GM23338 (cell line): Measurements from ENCODE around the gene MBNL1. TPM values are rescaled to one million over a fixed set of nuclear protein-coding genes. Genes with fewer than 3 reads are reported as not detected.

Experiments
- ATAC-seq: fragments of 200-7000 bp; cut with Tn5 transposase; 3 replicates; pipeline ENCODE4 v1.9.1; 2020
- DNase-seq: peaks from one replicate; pipeline ENCODE4 v3.0.0-alpha.2; 2015; ENCODE audit warnings: low spot score
- H2AFZ ChIP-seq: fragments of 200-600 bp; sonication (generic); 2 replicates; pipeline ENCODE4 v1.8.0; 2016; ENCODE audit warnings: antibody characterized with exemption, mild to moderate bottlenecking, moderate library complexity
- H3F3A ChIP-seq: fragments of 200-600 bp; sonication (generic); replicated peaks from 2 replicates; pipeline ENCODE4 v1.8.0; 2017; ENCODE audit warnings: antibody characterized with exemption, mixed run types, low read depth
- H3K27ac ChIP-seq: fragments of 200-600 bp; sonication (generic); 2 replicates; pipeline ENCODE4 v1.6.1; 2016; ENCODE audit warnings: low read depth
- H3K27me3 ChIP-seq: fragments of 200-600 bp; sonication (generic); 2 replicates; pipeline ENCODE4 v1.8.0; 2016; ENCODE audit warnings: mild to moderate bottlenecking, mixed run types, moderate library complexity; ENCODE audit not compliant: insufficient read depth
- H3K36me3 ChIP-seq: fragments of 200-600 bp; sonication (generic); 2 replicates; pipeline ENCODE4 v1.8.0; 2016; ENCODE audit warnings: mild to moderate bottlenecking; ENCODE audit not compliant: insufficient read depth
- H3K4me1 ChIP-seq: fragments of 200-600 bp; sonication (generic); 2 replicates; pipeline ENCODE4 v1.8.0; 2016; ENCODE audit warnings: mild to moderate bottlenecking, moderate library complexity; ENCODE audit not compliant: insufficient read depth
- H3K4me2 ChIP-seq: fragments of 200-600 bp; sonication (generic); 2 replicates; pipeline ENCODE4 v1.7.1; 2017; ENCODE audit warnings: mixed run types
- H3K4me3 ChIP-seq: fragments of 200-600 bp; sonication (generic); 2 replicates; pipeline ENCODE4 v1.6.1; 2016; ENCODE audit warnings: mixed run types
- H3K79me2 ChIP-seq: fragments of 200-600 bp; sonication (generic); replicated peaks from 2 replicates; pipeline ENCODE4 v1.8.0; 2017; ENCODE audit warnings: mild to moderate bottlenecking; ENCODE audit not compliant: insufficient read depth
- H3K9me2 ChIP-seq: fragments of 200-600 bp; sonication (generic); 2 replicates; pipeline ENCODE4 v1.8.0; 2017; ENCODE audit not compliant: insufficient read depth
- H4K20me1 ChIP-seq: fragments of 200-600 bp; sonication (generic); replicated peaks from 2 replicates; pipeline ENCODE4 v1.8.0; 2017; ENCODE audit warnings: mild to moderate bottlenecking; ENCODE audit not compliant: insufficient read depth
- H3K27ac Mint-ChIP-seq: 2 replicates; pipeline ENCODE4 v1.8.0; 2020; ENCODE audit warnings: inconsistent platforms, mild to moderate bottlenecking, moderate library complexity, mixed read lengths
- H3K27me3 Mint-ChIP-seq: 3 replicates; pipeline ENCODE4 v1.8.0; 2022; ENCODE audit warnings: low read depth, mild to moderate bottlenecking, moderate library complexity, mixed read lengths, inconsistent platforms; ENCODE audit not compliant: insufficient read depth, poor library complexity
- H3K36me3 Mint-ChIP-seq: 3 replicates; pipeline ENCODE4 v1.8.0; 2021; ENCODE audit warnings: low read depth, mild to moderate bottlenecking, inconsistent platforms, moderate library complexity, mixed read lengths
- H3K4me1 Mint-ChIP-seq: 3 replicates; pipeline ENCODE4 v1.8.0; 2020; ENCODE audit warnings: mild to moderate bottlenecking, inconsistent platforms, mixed read lengths
- H3K4me3 Mint-ChIP-seq: 3 replicates; pipeline ENCODE4 v1.8.0; 2021; ENCODE audit warnings: moderate library complexity, mild to moderate bottlenecking, inconsistent platforms, mixed read lengths
- H3K9me3 Mint-ChIP-seq: 3 replicates; pipeline ENCODE4 v1.8.0; 2020; ENCODE audit warnings: moderate library complexity, mild to moderate bottlenecking, inconsistent platforms, mixed read lengths
- CREB1 ChIP-seq: fragments of 250-450 bp; sonication (Bioruptor Pico); IDR thresholded peaks from 2 replicates; pipeline ENCODE4 v1.5.0; 2020; ENCODE audit warnings: low read depth, mild to moderate bottlenecking, moderate library complexity
- NANOG ChIP-seq: IDR thresholded peaks from 2 replicates; pipeline ENCODE4 v1.6.1; 2016; ENCODE audit warnings: antibody characterized with exemption, borderline replicate concordance
- polyA plus RNA-seq: library from polyadenylated mRNA; unstranded; fragments of >200 nt; fragmentation: Nextera tagmentation; extraction: Ambion mirVana; gene quantifications from 2 replicates; pipeline ENCODE4 v1.2.1, GENCODE V29; 2016
- total RNA-seq: library from RNA; depleted of rRNA; stranded (reverse); fragments of >200 nt; shearing (Covaris generic); gene quantifications from 2 replicates; pipeline ENCODE4 v1.2.3, GENCODE V29; 2014
- TF ChIP-seq, protein P1 (sequence below): fragments of 250-450 bp; sonication (Bioruptor Pico); IDR thresholded peaks from 2 replicates; pipeline ENCODE4 v1.5.0; 2020; ENCODE audit warnings: mild to moderate bottlenecking, moderate library complexity

The MBNL1 gene
- total and polyA plus RNA-seq, 2 experiments from 2014 or later, result 9.4 to 23.2 TPM

DNA sequence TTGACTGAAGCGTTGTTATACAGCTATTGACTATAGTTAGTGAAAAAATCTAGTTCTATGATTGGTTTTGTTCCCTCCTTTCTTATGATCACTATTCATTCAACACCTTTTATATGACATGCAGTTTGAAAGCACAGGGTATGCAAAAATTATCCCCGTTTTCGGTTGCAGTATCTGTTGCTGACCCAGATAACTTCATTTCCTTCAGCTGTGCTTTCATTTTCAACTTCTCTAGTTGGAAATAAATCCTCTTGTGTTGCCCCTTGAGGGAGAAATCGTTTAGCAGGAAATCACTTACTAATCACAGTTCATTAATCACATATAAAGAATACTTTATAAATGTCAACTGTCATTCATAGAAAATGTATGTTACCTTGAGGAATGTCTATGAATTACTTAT, 55.1 kb downstream of the MBNL1 start:
- Histone ChIP-seq H3K79me2 (peaks cover 72% of the 10 kb centered on the region), H3F3A (no peaks in the 10 kb centered on the region), H3K27me3 (no peaks in the 10 kb centered on the region), H3K27ac (no peak overlapping the region), H3K9me2 (no peaks in the 10 kb centered on the region), H3K4me2 (no peak overlapping the region), H3K36me3 (no peaks in the 10 kb centered on the region), H3K4me1 (peaks cover 18% of the 10 kb centered on the region), H2AFZ (no peak overlapping the region), H3K4me3 (no peak overlapping the region), H4K20me1 (no peaks in the 10 kb centered on the region; the same call in 1 of the 2 replicates)
- DNase-seq (no peak), ATAC-seq (no peak)
- Mint-ChIP-seq H3K27ac (no peak overlapping the region), H3K36me3 (peaks cover 8% of the 10 kb centered on the region; the same call in 2 of the 3 replicates), H3K4me3 (no peak overlapping the region), H3K4me1 (peaks cover 20% of the 10 kb centered on the region), H3K9me3 (peaks cover 4% of the 10 kb centered on the region; the same call in 1 of the 3 replicates), H3K27me3 (peaks cover 4% of the 10 kb centered on the region)
- TF ChIP-seq NANOG (no peak), CREB1 (no peak)

- no peak overlapping the region for H3K27ac Mint-ChIP-seq
- Histone ChIP-seq H3K4me2 (no peak overlapping the region), H3K27ac (no peak overlapping the region), H3K9me2 (no peaks in the 10 kb centered on the region), H3K4me1 (0 out of 2 replicates have a peak, but pooled peaks cover 15% of the 10 kb centered on the region), H3K4me3 (no peak overlapping the region), H4K20me1 (no peaks in the 10 kb centered on the region; the same call in 1 of the 2 replicates), H3K36me3 (no peaks in the 10 kb centered on the region), H3K79me2 (peaks cover 73% of the 10 kb centered on the region), H3K27me3 (no peaks in the 10 kb centered on the region), H3F3A (no peaks in the 10 kb centered on the region), H2AFZ (no peak overlapping the region)
- H3K9me3 Mint-ChIP-seq, result peaks cover 4% of the 10 kb centered on the region; the same call in 1 of the 3 replicates
- peaks cover 17% of the 10 kb centered on the region for H3K4me1 Mint-ChIP-seq
- TF ChIP-seq, protein P1, sequence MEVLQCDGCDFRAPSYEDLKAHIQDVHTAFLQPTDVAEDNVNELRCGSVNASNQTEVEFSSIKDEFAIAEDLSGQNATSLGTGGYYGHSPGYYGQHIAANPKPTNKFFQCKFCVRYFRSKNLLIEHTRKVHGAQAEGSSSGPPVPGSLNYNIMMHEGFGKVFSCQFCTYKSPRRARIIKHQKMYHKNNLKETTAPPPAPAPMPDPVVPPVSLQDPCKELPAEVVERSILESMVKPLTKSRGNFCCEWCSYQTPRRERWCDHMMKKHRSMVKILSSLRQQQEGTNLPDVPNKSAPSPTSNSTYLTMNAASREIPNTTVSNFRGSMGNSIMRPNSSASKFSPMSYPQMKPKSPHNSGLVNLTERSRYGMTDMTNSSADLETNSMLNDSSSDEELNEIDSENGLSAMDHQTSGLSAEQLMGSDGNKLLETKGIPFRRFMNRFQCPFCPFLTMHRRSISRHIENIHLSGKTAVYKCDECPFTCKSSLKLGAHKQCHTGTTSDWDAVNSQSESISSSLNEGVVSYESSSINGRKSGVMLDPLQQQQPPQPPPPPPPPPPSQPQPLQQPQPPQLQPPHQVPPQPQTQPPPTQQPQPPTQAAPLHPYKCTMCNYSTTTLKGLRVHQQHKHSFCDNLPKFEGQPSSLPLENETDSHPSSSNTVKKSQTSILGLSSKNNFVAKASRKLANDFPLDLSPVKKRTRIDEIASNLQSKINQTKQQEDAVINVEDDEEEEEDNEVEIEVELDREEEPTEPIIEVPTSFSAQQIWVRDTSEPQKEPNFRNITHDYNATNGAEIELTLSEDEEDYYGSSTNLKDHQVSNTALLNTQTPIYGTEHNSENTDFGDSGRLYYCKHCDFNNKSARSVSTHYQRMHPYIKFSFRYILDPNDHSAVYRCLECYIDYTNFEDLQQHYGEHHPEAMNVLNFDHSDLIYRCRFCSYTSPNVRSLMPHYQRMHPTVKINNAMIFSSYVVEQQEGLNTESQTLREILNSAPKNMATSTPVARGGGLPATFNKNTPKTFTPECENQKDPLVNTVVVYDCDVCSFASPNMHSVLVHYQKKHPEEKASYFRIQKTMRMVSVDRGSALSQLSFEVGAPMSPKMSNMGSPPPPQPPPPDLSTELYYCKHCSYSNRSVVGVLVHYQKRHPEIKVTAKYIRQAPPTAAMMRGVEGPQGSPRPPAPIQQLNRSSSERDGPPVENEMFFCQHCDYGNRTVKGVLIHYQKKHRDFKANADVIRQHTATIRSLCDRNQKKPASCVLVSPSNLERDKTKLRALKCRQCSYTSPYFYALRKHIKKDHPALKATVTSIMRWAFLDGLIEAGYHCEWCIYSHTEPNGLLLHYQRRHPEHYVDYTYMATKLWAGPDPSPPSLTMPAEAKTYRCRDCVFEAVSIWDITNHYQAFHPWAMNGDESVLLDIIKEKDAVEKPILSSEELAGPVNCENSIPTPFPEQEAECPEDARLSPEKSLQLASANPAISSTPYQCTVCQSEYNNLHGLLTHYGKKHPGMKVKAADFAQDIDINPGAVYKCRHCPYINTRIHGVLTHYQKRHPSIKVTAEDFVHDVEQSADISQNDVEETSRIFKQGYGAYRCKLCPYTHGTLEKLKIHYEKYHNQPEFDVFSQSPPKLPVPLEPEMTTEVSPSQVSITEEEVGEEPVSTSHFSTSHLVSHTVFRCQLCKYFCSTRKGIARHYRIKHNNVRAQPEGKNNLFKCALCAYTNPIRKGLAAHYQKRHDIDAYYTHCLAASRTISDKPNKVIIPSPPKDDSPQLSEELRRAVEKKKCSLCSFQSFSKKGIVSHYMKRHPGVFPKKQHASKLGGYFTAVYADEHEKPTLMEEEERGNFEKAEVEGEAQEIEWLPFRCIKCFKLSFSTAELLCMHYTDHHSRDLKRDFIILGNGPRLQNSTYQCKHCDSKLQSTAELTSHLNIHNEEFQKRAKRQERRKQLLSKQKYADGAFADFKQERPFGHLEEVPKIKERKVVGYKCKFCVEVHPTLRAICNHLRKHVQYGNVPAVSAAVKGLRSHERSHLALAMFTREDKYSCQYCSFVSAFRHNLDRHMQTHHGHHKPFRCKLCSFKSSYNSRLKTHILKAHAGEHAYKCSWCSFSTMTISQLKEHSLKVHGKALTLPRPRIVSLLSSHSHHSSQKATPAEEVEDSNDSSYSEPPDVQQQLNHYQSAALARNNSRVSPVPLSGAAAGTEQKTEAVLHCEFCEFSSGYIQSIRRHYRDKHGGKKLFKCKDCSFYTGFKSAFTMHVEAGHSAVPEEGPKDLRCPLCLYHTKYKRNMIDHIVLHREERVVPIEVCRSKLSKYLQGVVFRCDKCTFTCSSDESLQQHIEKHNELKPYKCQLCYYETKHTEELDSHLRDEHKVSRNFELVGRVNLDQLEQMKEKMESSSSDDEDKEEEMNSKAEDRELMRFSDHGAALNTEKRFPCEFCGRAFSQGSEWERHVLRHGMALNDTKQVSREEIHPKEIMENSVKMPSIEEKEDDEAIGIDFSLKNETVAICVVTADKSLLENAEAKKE (CRISPR knock-in tag), result no peak
- peaks cover 8% of the 10 kb centered on the region; the same call in 2 of the 3 replicates for H3K36me3 Mint-ChIP-seq
- DNase-seq (no peak), ATAC-seq (no peak)
- H3K4me3 Mint-ChIP-seq, result no peak overlapping the region
- peaks cover 4% of the 10 kb centered on the region for H3K27me3 Mint-ChIP-seq
Observed at GRCh38 chr3:152325136-152325535, 56.4 kb downstream of the MBNL1 start.
